ENCODE measurements around the gene PTPN7.
A peak's percentile ranks its signal among the peaks of the same experiment; 100 is the strongest.
"Not testable (repeated sequence)": the region's sequence is repeated elsewhere in the genome, so short reads cannot be mapped to it uniquely, and the experiment has no call there.

Gene PTPN7

GRCh38 chr1:202160377-202160940 is at the start of gene PTPN7:
TSS of gene PTPN7 (minus strand) at chr1:202160602. CDS start at chr1:202159402, 1,200 bp downstream.
- DNase-seq (ENCODE audit: low read depth in 2 of 2), result peak; percentile 73 to 82

- no peak for DNase-seq (ENCODE audit: low read depth in 2 of 2)
Observed at GRCh38 chr1:202208351-202208857, 48.0 kb upstream of the PTPN7 start.

GRCh38 chr1:202207292-202207691 is 46.9 kb upstream of the PTPN7 start:
- no peak for DNase-seq (ENCODE audit: low read depth in 2 of 2)

GRCh38 chr1:202205523-202206190 is 45.3 kb upstream of the PTPN7 start:
- no peak for DNase-seq (ENCODE audit: low read depth in 2 of 2)

- no peak for DNase-seq (ENCODE audit: low read depth in 2 of 2)
Observed at GRCh38 chr1:202204065-202204464, 43.7 kb upstream of the PTPN7 start.

- peak in 1 of 2 donors; percentile 10 for DNase-seq (ENCODE audit: low read depth in 2 of 2)
Observed at GRCh38 chr1:202203238-202204039, 43.0 kb upstream of the PTPN7 start.

GRCh38 chr1:202202500-202203168 is 42.2 kb upstream of the PTPN7 start:
- no peak for DNase-seq (ENCODE audit: low read depth in 2 of 2)

GRCh38 chr1:202201971-202202370 is 41.6 kb upstream of the PTPN7 start:
- DNase-seq (ENCODE audit: low read depth in 2 of 2), result no peak

- DNase-seq (ENCODE audit: low read depth in 2 of 2), result no peak
Observed at GRCh38 chr1:202201266-202201665, 40.9 kb upstream of the PTPN7 start.

- no peak for DNase-seq (ENCODE audit: low read depth in 2 of 2)
Observed at GRCh38 chr1:202200669-202201068, 40.3 kb upstream of the PTPN7 start.

GRCh38 chr1:202200112-202200548 is 39.7 kb upstream of the PTPN7 start:
- no peak for DNase-seq (ENCODE audit: low read depth in 2 of 2)

GRCh38 chr1:202199040-202199889 is 38.9 kb upstream of the PTPN7 start:
- DNase-seq (ENCODE audit: low read depth in 2 of 2), result no peak

- no peak for DNase-seq (ENCODE audit: low read depth in 2 of 2)
Observed at GRCh38 chr1:202198366-202198724, 37.9 kb upstream of the PTPN7 start.

GRCh38 chr1:202197653-202198365 is 37.4 kb upstream of the PTPN7 start:
- DNase-seq (ENCODE audit: low read depth in 2 of 2), result peak in 1 of 2 donors; percentile 29

- DNase-seq (ENCODE audit: low read depth in 2 of 2), result no peak
Observed at GRCh38 chr1:202194328-202194648, 33.9 kb upstream of the PTPN7 start.

- no peak for DNase-seq (ENCODE audit: low read depth in 2 of 2)
Observed at GRCh38 chr1:202193614-202194327, 33.4 kb upstream of the PTPN7 start, which contains the start of gene LGR6. TSS of gene LGR6 (plus strand) at chr1:202193799. CDS start at chr1:202193990, 191 bp downstream.

GRCh38 chr1:202192770-202193613 is 32.6 kb upstream of the PTPN7 start:
- peak in 1 of 2 donors; percentile 17 for DNase-seq (ENCODE audit: low read depth in 2 of 2)

- not testable (repeated sequence) for DNase-seq (ENCODE audit: low read depth in 2 of 2)
Observed at GRCh38 chr1:202191391-202191790, 31.0 kb upstream of the PTPN7 start.

Measured in stimulated activated CD8-positive, alpha-beta memory T cell treated with anti-CD3 and anti-CD28 coated beads, Interleukin-15, amount 100 ng/mL, for 4 hours (primary cell).